ENCODE measurements around the gene SYCP3.

GRCh38 chr12:101749657-101750056 is 10.4 kb upstream of the SYCP3 start:
- TF ChIP-seq CTCF (IDR thresholded peaks at IDR 0.05) (no peak), POLR2A (IDR thresholded peaks at IDR 0.05) (no peak)
